Measurements from ENCODE around the gene ZNF154.
A peak's percentile ranks its signal among the peaks of the same experiment; 100 is the strongest.

The ZNF154 gene

DNA sequence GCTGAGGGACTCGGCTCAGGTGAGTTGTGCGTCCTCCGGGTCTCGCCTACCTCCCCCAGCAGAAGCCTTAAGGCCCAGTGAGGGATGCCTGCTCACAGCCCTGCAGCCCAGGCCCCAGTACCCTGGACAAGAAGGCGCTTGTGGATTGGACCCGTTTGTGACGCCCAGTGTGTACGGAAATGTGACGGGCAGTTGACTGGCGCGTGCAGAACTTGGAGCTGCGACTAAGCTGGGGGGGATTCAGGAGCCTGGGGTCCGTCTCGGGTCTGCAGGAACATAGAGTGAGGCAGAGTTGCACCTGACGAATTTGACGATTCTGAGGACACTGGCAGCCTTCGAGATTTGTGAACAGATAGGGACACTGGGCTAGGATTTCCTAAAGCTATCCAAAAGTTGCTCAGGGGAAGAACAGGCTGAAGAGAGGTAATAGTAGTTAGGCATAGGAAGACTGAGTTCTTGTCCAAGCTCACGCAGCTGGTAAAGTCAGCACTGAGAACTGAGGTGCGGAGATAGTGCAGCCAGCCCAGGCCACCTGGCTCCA is 26.7 kb downstream of the ZNF154 start:
- no peak for DNase-seq

DNA sequence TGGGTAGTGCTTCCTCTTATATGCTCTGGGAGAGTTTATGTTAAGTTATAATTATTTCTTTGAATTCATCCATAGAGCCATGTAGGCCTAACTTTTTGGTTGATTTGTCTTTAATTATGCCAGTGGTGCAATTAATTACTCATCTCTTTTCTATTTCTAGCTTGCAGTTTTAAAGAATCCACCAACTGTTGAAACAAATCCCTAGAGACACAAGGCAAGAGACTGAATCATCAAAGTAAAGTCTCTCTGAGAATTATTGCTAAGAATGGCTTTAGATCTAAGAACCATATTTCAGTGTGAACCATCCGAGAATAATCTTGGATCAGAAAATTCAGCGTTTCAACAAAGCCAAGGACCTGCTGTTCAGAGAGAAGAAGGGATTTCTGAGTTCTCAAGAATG is 33.1 kb downstream of the ZNF154 start:
- no peak for DNase-seq

- DNase-seq, result no peak
These were observed 36.5 kb downstream of the ZNF154 start for GRCh38 chr19:57672466-57672865.

DNA sequence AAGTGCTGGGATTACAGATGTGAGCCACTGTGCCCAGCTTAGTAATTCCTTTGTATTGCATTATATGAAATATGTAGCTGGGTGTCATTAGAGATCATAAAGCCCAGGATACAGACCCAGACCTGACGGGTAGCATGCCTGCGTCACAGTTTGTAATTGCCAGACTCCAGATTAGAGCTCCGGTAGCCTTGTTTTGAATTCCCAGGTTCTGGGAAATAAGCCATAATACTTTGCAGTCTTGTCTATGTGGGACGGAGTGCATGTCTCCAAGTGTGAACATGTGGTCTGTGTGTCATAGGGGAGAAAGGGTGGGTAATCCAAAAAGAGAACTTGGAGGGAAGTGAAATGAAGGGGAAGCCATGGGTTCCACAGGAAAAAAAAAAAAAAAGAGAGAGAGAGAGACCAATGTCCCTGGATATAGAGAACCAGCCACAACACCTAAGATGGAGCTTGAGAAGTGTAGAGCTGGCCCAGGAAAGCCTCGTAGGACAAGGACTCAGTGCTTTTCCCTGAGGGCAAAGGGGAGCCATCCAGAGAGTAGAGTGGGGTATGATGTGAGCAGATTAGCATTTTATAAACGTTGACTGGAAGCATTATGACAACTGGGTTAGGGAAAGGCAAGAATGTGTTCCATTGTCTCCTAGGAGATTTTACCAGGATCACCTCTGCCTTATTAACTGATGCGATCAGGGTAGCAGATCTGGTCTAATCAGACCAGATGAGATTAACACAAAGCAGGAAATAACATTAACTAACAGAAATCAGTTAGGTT is 37.7 kb downstream of the ZNF154 start:
- no peak for DNase-seq

DNA sequence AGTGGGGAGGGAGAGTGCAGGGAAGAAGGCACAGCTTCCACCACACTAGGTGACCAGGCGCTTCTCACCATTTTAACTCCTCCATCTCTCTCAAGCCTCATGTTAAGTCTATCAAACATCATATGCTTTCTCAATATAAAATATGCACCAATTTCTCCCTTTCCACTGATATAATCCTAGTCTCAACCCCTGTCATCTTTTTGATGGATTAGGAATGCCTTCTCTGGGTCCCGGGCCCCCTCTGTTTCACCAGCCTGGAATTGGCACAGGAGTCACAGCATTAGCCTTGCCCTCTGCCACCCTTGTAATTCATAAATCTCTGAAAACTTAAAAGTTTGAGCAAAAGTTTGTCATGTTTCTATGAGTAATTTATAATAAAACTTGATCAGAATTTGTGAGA is 40.4 kb downstream of the ZNF154 start, which contains the start of gene ZSCAN4:
TSS of gene ZSCAN4 (plus strand) at position 301 of the 400 bp plus-strand sequence. CDS start 7,211 bp downstream, outside the sequence.
- DNase-seq, result no peak

GRCh38 chr19:57667228-57667627 is 41.8 kb downstream of the ZNF154 start:
- DNase-seq, result no peak

GRCh38 chr19:57665261-57665806 is 43.7 kb downstream of the ZNF154 start:
- no peak for DNase-seq

- DNase-seq, result peak; percentile 86
These were observed 44.5 kb downstream of the ZNF154 start for GRCh38 chr19:57664269-57665127.

- DNase-seq, result no peak
These were observed 52.7 kb downstream of the ZNF154 start for GRCh38 chr19:57656346-57656745.

GRCh38 chr19:57655443-57655842 is 53.6 kb downstream of the ZNF154 start:
- DNase-seq, result no peak

GRCh38 chr19:57653689-57654088 is 55.3 kb downstream of the ZNF154 start:
- no peak for DNase-seq

DNA sequence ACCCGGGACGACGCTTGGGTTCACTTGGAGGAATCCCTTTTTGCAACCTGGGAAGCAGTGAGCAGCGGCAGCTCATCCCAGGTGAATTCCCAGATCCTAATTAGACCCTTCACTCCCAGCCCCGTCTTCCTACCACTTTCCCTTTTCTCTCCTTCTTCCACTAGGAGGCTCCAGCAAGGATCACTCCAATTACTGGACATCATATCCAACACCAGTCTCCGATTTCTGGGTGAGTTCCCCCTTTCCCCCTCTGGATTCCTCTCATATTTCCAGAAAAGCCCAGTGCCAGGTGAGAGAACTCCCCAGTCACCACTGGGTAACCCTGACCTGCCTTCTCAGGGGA is 57.4 kb downstream of the ZNF154 start:
- no peak for DNase-seq

- DNase-seq, result no peak
These were observed 60.5 kb downstream of the ZNF154 start for GRCh38 chr19:57648331-57649003.
